Activated CD4-positive, alpha-beta T cell treated with anti-CD3 and anti-CD28 coated beads, Interleukin-2, amount 10 ng/mL, durations not matched to agents 7 days and 5 days (primary cell): ENCODE measurements around the gene FSD2. TPM values are rescaled to one million over a fixed set of nuclear protein-coding genes. Genes with fewer than 3 reads are reported as not detected.

Experiments
- CTCF ChIA-PET: fragments of 350-600 bp; sonication (Branson Sonifier 250); formaldehyde crosslinking; loops from one replicate; lab custom pipeline; 2021; ENCODE audit warnings: antibody characterized with exemption; lab: Charles Lee
- POLR2A ChIA-PET: fragments of 350-600 bp; sonication (Branson Sonifier 250); formaldehyde crosslinking; loops from one replicate; lab custom pipeline; 2021; ENCODE audit warnings: antibody characterized with exemption; lab: Charles Lee
- DNase-seq: peaks from one replicate; pipeline ENCODE4 v3.0.0-alpha.2; 2020
- H3K27ac Mint-ChIP-seq: one replicate; pipeline ENCODE4 v1.8.0; 2021; ENCODE audit warnings: mild to moderate bottlenecking, moderate library complexity, mixed read lengths
- H3K27me3 Mint-ChIP-seq: one replicate; pipeline ENCODE4 v1.8.0; 2021; ENCODE audit warnings: mixed read lengths
- H3K36me3 Mint-ChIP-seq: one replicate; pipeline ENCODE4 v1.8.0; 2021; ENCODE audit warnings: low read depth, mixed read lengths
- H3K4me1 Mint-ChIP-seq: one replicate; pipeline ENCODE4 v1.8.0; 2021; ENCODE audit warnings: mixed read lengths
- H3K4me3 Mint-ChIP-seq: one replicate; pipeline ENCODE4 v1.8.0; 2021; ENCODE audit warnings: mild to moderate bottlenecking, moderate library complexity, mixed read lengths
- H3K9me3 Mint-ChIP-seq: one replicate; pipeline ENCODE4 v1.8.0; 2021; ENCODE audit warnings: mixed read lengths
- total RNA-seq, 2 experiments: library from RNA; stranded (reverse); gene quantifications; one replicate each; pipeline ENCODE4 v1.2.3, GENCODE V29; 2021

FSD2 gene
- total RNA-seq, 2 experiments from 2014 or later = not detected

DNA sequence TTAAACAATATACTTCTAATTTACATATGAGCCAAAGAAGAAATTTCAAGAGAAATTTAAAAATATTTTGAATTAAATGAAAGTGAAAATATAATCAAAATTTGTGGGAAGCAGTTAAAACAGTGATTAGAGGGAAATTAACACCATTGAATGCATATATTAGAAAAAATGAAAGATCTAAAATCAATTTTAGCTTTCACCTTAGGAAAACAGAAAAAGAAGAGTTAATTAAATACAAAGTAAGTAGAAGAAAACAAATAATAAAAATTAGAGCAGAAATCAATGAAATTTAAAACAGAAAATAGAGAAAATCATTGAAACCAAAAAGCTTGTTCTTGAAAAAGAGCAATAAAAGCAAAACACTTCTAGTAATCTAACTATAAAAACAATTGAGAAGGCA lies 57.6 kb downstream of the FSD2 start:
- no peak overlapping the region for H3K27ac Mint-ChIP-seq
- CTCF ChIA-PET = no interaction called here
- POLR2A ChIA-PET = no interaction called here
- H3K36me3 Mint-ChIP-seq = peaks cover 20% of the 10 kb centered on the region
- DNase-seq = no peak
- H3K4me3 Mint-ChIP-seq = no peak overlapping the region
- no peaks in the 10 kb centered on the region for H3K9me3 Mint-ChIP-seq
- H3K27me3 Mint-ChIP-seq = no peaks in the 10 kb centered on the region
- H3K4me1 Mint-ChIP-seq = peaks cover 38% of the 10 kb centered on the region

DNA sequence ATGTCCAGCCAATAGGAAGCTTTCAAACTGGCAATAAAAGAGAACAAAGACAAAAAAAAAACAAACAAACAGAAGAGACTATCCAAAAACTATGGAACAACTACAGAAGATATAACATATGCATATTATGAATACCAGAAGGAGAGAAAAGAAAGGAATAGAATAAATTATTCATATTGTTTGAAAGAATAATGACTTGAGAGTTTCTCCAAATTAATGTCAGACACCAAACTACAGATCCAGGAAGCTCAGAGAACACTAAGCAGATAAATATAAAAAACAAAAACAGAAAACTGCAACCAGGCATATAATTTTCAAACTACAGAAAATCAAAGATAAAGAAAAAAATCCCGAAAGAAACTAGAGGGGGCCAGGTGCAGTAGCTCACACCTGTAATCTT lies 62.1 kb downstream of the FSD2 start:
- ChIA-PET POLR2A (interaction anchor here (0.6 kb wide), 1 partner anchor 65 kb away, joined by 7 read pairs; the partner anchor contains the start of gene WHAMM), CTCF (no interaction called here)
- Mint-ChIP-seq H3K4me1 (peaks cover 4% of the 10 kb centered on the region), H3K27me3 (no peaks in the 10 kb centered on the region), H3K9me3 (no peaks in the 10 kb centered on the region), H3K36me3 (no peaks in the 10 kb centered on the region), H3K27ac (no peak overlapping the region), H3K4me3 (no peak overlapping the region)
- DNase-seq = no peak

DNA sequence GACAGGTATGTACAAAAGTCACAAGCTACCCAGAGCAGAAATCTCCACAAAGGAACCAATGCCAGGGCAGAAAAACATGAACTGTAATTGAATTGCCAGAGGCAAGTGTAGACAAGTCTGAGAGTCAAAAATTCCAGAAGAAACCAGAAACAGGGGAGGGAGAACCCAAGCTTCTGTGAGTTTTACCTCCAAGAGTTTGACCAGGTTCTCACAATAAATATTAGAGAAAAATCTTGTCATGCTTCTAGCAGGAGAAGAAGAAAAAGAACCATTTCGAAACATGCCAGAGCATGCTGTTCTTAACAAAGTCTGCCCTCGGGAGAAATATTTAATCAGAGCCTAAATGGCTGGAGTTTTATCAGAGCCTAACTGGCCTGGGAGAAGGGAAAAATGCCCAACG lies 63.7 kb downstream of the FSD2 start:
- H3K4me1 Mint-ChIP-seq = no peaks in the 10 kb centered on the region
- ChIA-PET POLR2A (no interaction called here), CTCF (no interaction called here)
- peaks cover 1% of the 10 kb centered on the region for H3K36me3 Mint-ChIP-seq
- H3K4me3 Mint-ChIP-seq = no peak overlapping the region
- no peak for DNase-seq
- H3K27ac Mint-ChIP-seq = no peak overlapping the region
- no peaks in the 10 kb centered on the region for H3K9me3 Mint-ChIP-seq
- no peaks in the 10 kb centered on the region for H3K27me3 Mint-ChIP-seq

DNA sequence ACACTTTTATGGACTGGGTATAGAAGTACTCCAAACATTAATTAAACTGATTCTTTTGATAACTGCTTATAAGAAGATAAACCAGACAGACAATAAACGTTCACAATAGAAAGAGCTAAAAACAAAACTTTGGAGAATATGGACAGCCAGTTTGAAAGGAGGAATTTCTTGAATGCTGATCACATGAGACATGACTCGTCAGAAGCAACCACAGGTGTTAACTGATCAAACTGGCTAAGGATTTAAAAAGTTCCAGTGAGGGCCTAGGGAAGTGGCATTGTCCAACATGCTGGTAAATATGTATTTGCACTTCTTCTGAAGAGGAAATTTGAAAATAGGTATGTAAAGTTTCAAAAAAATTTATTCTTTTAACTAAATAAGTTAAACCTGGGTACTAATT lies 66.8 kb downstream of the FSD2 start:
- CTCF ChIA-PET = interaction anchor here (1.0 kb wide), 1 partner anchor 11 kb away, joined by 3 read pairs; no protein-coding TSS in a partner anchor
- H3K27me3 Mint-ChIP-seq = no peaks in the 10 kb centered on the region
- H3K27ac Mint-ChIP-seq = no peak overlapping the region

DNA sequence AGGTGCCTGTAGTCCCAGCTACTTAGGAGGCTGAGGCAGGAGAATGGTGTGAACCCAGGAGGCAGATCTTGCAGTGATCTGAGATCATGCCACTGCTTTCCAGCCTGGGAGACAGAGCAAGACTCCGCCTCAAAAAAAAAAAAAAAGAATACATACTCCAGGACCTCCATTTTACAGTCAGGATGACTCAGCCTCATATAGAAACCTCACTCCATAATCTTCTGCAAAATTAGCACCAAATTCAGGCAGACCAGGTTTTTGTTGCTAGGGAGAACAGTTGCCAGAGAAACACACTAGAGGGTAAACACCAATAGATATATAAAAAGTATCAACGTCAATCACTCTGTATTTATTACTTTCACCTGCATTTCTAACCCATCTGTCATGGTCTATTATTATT lies 67.9 kb downstream of the FSD2 start:
- CTCF ChIA-PET = no interaction called here
- Mint-ChIP-seq H3K27me3 (no peaks in the 10 kb centered on the region), H3K27ac (no peak overlapping the region), H3K4me3 (no peak overlapping the region), H3K4me1 (no peaks in the 10 kb centered on the region), H3K9me3 (no peaks in the 10 kb centered on the region), H3K36me3 (peaks cover 6% of the 10 kb centered on the region)
- POLR2A ChIA-PET = no interaction called here
- DNase-seq = no peak

More for the DNA sequence above, 66.8 kb downstream of the FSD2 start:
- Mint-ChIP-seq H3K4me1 (no peaks in the 10 kb centered on the region), H3K4me3 (no peak overlapping the region), H3K36me3 (peaks cover 6% of the 10 kb centered on the region), H3K9me3 (no peaks in the 10 kb centered on the region)
- no peak for DNase-seq
- POLR2A ChIA-PET = no interaction called here

DNA sequence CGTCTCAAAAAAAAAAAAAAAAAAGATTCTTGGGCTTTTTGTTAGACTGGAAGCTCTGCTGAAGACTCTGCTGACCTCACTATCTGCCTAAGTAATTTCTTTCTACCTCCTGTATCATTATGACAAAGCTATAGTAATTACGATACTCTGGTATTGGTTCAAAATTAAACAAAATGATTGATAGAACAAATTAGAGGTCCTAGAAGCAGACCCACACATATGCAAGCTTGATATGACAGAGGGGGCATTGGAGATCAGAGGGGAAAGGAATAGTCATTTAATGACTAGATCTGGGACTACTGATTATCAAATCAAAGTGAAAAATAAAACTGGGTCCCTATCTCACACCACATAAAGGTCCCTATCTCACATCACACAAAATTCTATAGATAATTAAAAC lies 74.3 kb downstream of the FSD2 start:
- CTCF ChIA-PET = no interaction called here
- Mint-ChIP-seq H3K27me3 (no peaks in the 10 kb centered on the region), H3K4me3 (no peak overlapping the region), H3K36me3 (peaks cover 6% of the 10 kb centered on the region), H3K4me1 (no peaks in the 10 kb centered on the region), H3K27ac (no peak overlapping the region), H3K9me3 (no peaks in the 10 kb centered on the region)
- POLR2A ChIA-PET = no interaction called here
- no peak for DNase-seq

DNA sequence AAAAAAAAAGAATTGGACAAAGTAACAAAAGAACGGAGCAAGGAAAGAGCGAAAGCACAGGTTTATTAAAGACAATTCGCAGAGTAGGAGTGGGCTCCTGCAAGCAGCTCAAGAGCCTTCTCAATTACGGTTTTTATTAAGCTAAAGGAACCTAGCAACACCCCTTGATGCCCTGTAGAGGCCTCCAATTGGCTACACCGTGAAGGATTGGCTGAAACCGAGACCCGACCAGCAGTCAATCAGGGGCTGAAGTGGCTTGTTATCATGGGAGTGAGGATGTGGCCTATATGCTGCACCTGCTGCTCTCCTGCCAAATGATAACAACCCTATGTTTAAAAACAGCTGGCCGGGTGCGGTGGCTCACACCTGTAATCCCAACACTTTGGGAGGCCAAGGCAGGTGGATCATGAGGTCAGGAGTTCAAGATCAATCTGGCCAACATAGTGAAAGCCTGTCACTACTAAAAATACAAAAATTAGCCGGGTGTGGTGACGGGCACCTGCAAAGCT lies 75.8 kb downstream of the FSD2 start:
- no peaks in the 10 kb centered on the region for H3K4me1 Mint-ChIP-seq
- no peaks in the 10 kb centered on the region for H3K27me3 Mint-ChIP-seq
- peak overlapping the region; percentile 71 for H3K27ac Mint-ChIP-seq
- no peak overlapping the region for H3K4me3 Mint-ChIP-seq
- CTCF ChIA-PET = no interaction called here
- no peaks in the 10 kb centered on the region for H3K9me3 Mint-ChIP-seq
- DNase-seq = no peak
- H3K36me3 Mint-ChIP-seq = peaks cover 1% of the 10 kb centered on the region
- POLR2A ChIA-PET = no interaction called here

DNA sequence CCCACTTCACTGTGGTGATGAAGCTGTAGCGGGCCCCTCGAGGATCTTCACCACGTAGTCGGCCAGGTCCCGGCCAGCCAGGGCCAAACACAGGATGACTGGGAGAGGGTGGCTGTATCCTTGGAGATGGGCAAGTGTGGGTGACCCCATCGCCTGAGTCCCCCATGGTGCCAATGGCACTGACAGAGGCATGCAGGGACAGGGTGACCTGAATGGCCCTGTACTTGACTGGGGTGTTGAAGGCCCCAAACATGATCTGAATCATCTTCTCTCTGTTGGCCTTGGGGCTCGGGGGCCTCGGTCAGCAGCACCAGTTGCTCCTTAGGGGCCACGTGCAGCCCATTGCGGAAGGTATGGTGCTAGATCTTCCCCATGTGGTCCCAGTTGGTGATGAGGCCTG lies 79.1 kb downstream of the FSD2 start:
- Mint-ChIP-seq H3K4me1 (no peaks in the 10 kb centered on the region), H3K27me3 (peaks cover 2% of the 10 kb centered on the region), H3K27ac (no peak overlapping the region), H3K9me3 (no peaks in the 10 kb centered on the region), H3K4me3 (no peak overlapping the region), H3K36me3 (no peaks in the 10 kb centered on the region)
- POLR2A ChIA-PET = no interaction called here
- DNase-seq = no peak
- CTCF ChIA-PET = interaction anchor here (0.8 kb wide), 1 partner anchor 14 kb away, joined by 3 read pairs; no protein-coding TSS in a partner anchor

DNA sequence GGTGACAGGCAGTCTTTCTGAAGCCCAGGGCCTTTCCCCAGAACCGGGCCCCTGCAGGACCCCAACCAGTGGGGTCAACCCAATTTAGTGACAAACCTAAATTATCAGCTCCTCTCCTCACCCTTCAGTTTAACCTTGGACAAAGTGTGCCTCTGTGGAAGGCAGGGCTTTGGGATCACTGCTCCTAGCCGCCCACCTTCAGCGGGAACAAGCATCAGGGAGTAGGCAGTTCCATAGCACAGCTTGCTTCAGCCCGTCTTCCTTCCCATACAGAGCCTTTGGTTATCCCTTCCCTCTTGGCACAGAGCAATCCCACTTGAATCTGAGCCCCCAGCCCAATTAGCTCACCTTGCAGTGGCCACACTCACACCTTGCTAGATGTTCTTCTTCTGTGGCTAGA lies 90.9 kb downstream of the FSD2 start:
- POLR2A ChIA-PET = no interaction called here
- Mint-ChIP-seq H3K36me3 (no peaks in the 10 kb centered on the region), H3K4me1 (no peaks in the 10 kb centered on the region), H3K4me3 (no peak overlapping the region), H3K27ac (no peak overlapping the region), H3K9me3 (no peaks in the 10 kb centered on the region), H3K27me3 (no peaks in the 10 kb centered on the region)
- DNase-seq = no peak
- CTCF ChIA-PET = no interaction called here

DNA sequence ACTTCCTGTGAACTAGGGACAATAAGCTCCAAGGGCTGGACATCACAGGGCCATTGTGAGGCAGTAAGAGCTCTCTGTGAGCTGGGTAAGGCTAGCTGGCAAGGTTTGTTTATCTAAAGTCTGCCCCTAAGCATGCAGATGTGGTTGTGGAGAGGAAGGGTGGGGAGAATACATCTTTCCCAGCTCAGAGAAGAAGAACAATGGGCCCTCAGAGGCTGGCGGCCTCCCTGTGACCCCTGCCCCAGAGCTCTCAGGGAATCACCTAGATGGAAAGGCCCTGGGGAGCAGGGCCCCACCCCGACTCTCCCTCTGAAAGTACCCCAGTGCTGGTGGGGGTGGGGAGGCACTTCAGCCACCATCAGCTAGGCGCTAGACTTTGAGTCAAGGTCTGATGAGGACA lies 91.9 kb downstream of the FSD2 start:
- Mint-ChIP-seq H3K36me3 (no peaks in the 10 kb centered on the region), H3K27ac (no peak overlapping the region), H3K9me3 (no peaks in the 10 kb centered on the region), H3K27me3 (no peaks in the 10 kb centered on the region), H3K4me1 (no peaks in the 10 kb centered on the region), H3K4me3 (no peak overlapping the region)
- ChIA-PET POLR2A (no interaction called here), CTCF (no interaction called here)
- DNase-seq = no peak

DNA sequence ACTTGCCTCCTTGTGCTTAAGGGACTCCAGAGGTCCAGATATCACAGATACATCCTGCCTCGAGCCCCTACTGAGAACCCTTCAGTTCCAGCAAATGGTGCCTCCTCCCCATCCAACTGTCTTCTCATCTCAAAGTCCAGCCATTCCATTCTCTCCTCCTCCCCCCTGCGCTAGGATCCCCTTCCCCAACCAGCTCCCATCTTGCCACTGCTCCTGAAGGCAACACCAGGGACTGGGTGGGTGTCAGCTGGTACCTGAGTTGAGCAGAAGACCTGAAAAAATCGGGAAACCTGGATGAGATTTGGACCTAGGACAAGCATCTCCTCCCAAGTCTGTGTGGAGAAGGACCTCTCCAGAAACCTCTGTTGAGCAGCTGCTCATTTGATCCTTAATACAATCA lies 93.8 kb downstream of the FSD2 start:
- no peaks in the 10 kb centered on the region for H3K36me3 Mint-ChIP-seq
- ChIA-PET POLR2A (no interaction called here), CTCF (interaction anchor here (1.0 kb wide), 1 partner anchor 16 kb away, joined by 3 read pairs; no protein-coding TSS in a partner anchor)
- no peaks in the 10 kb centered on the region for H3K27me3 Mint-ChIP-seq
- no peak overlapping the region for H3K27ac Mint-ChIP-seq
- DNase-seq = no peak
- no peaks in the 10 kb centered on the region for H3K9me3 Mint-ChIP-seq
- no peak overlapping the region for H3K4me3 Mint-ChIP-seq
- H3K4me1 Mint-ChIP-seq = no peaks in the 10 kb centered on the region

DNA sequence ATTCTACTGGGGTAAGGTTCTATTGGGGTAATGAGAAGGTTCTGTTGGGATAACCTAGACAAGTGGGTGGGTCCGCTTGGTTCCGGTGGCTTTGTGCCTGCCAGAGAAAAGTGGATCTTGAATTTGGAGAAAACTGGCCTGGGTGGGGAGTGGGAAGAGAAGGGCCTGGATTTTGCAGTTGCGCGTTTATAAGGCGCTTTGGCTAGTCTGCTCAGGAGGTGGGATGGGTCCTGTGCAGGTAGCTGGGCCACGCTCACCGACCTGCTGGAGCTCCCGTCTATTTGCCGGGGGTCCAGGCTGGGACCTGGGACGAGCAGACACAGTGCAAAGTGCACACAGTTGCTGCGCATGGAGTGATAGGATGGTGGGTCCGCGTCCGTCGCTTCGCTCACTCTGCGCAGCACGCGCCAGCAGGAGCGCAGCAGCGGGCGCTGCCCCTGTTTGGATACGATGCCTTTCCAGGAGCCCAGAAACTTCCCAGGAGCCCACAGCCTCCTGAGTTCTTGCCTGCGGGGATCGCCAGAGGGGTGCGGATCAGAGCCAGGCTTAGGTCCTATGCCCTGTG lies 94.9 kb downstream of the FSD2 start:
- CTCF ChIA-PET = interaction anchor here (1.2 kb wide), 1 partner anchor 39 kb away, joined by 3 read pairs; no protein-coding TSS in a partner anchor
- Mint-ChIP-seq H3K4me3 (peak overlapping the region; percentile 41), H3K27ac (no peak overlapping the region), H3K27me3 (no peaks in the 10 kb centered on the region), H3K36me3 (no peaks in the 10 kb centered on the region), H3K4me1 (no peaks in the 10 kb centered on the region), H3K9me3 (no peaks in the 10 kb centered on the region)
- POLR2A ChIA-PET = no interaction called here
- DNase-seq = no peak

DNA sequence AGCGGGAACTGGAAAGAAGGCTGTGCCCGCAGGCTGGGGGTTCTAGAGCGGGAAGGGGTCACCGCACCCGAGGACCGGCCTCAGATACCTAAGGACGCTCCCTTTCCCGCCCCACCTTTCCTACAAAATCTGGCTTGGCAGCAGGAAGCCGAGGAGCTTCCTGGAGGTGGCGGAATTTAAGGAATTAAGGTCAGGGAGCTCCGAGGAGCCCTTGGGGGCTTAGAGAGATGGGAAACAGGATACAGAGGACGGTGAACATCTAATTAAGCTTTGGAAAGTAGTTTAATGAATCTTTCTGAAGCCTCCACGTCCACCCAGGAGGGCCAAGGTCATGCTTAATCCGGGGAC lies 95.7 kb downstream of the FSD2 start:
- CTCF ChIA-PET = interaction anchor here (0.6 to 1.2 kb wide), 2 partner anchors 39 to 87 kb away, joined by 3 to 5 read pairs; no protein-coding TSS in a partner anchor
- no peak for DNase-seq
- POLR2A ChIA-PET = no interaction called here
- Mint-ChIP-seq H3K9me3 (no peaks in the 10 kb centered on the region), H3K36me3 (no peaks in the 10 kb centered on the region), H3K4me3 (no peak overlapping the region), H3K27me3 (no peaks in the 10 kb centered on the region), H3K27ac (no peak overlapping the region), H3K4me1 (no peaks in the 10 kb centered on the region)
